NCI-H226 (cell line): ENCODE measurements around the gene CD99.
"Not testable (repeated sequence)": the region's sequence is repeated elsewhere in the genome, so short reads cannot be mapped to it uniquely, and the experiment has no call there.

Source experiments
- DNase-seq: peaks from one replicate; pipeline ENCODE4 v3.0.0-alpha.2; 2015

The CD99 gene

GRCh38 chrX:2733286-2733685, 42.2 kb downstream of the CD99 start:
- DNase-seq, result no peak

- no peak for DNase-seq
These were observed 44.2 kb downstream of the CD99 start for GRCh38 chrX:2735270-2735669.

GRCh38 chrX:2740672-2741071, 49.6 kb downstream of the CD99 start:
- no peak for DNase-seq

GRCh38 chrX:2741386-2741785, 50.3 kb downstream of the CD99 start:
- no peak for DNase-seq

- DNase-seq, result not testable (repeated sequence)
These were observed 55.2 kb downstream of the CD99 start for GRCh38 chrX:2746250-2746649.

- DNase-seq, result no peak
These were observed 57.2 kb downstream of the CD99 start for GRCh38 chrX:2748171-2748814.

GRCh38 chrX:2748815-2749188, 57.7 kb downstream of the CD99 start:
- no peak for DNase-seq

- DNase-seq, result no peak
These were observed 60.2 kb downstream of the CD99 start for GRCh38 chrX:2751291-2751690.

GRCh38 chrX:2751874-2752300, 60.8 kb downstream of the CD99 start, which contains the start of gene XG:
Gene XG, plus strand, starts transcription at chrX:2752040. Its CDS starts 235 bp downstream, at chrX:2752275.
- not testable (repeated sequence) for DNase-seq

- not testable (repeated sequence) for DNase-seq
These were observed 61.3 kb downstream of the CD99 start for GRCh38 chrX:2752441-2752840.

- not testable (repeated sequence) for DNase-seq
These were observed 64.1 kb downstream of the CD99 start for GRCh38 chrX:2755163-2755715.

- DNase-seq, result no peak
These were observed 65.5 kb downstream of the CD99 start for GRCh38 chrX:2756548-2756947.

- DNase-seq, result no peak
These were observed 70.2 kb downstream of the CD99 start for GRCh38 chrX:2761246-2761645.

GRCh38 chrX:2762671-2763070, 71.6 kb downstream of the CD99 start:
- not testable (repeated sequence) for DNase-seq

- not testable (repeated sequence) for DNase-seq
These were observed 73.9 kb downstream of the CD99 start for GRCh38 chrX:2764766-2765548.

- DNase-seq, result no peak
These were observed 74.4 kb downstream of the CD99 start for GRCh38 chrX:2765549-2765830.

GRCh38 chrX:2766906-2767305, 75.8 kb downstream of the CD99 start:
- DNase-seq, result no peak

- DNase-seq, result peak; percentile 53
These were observed 76.7 kb downstream of the CD99 start for GRCh38 chrX:2767631-2768455.

- no peak for DNase-seq
These were observed 78.5 kb downstream of the CD99 start for GRCh38 chrX:2769615-2770014.

- not testable (repeated sequence) for DNase-seq
These were observed 82.3 kb downstream of the CD99 start for GRCh38 chrX:2773166-2774055.

- no peak for DNase-seq
These were observed 83.0 kb downstream of the CD99 start for GRCh38 chrX:2774057-2774456.

GRCh38 chrX:2774776-2775175, 83.7 kb downstream of the CD99 start:
- no peak for DNase-seq
